B cell (primary cell): Measurements from ENCODE around the gene HEPACAM. TPM values are rescaled to one million over a fixed set of nuclear protein-coding genes. Genes with fewer than 3 reads are reported as not detected.

Experiments
- ATAC-seq: fragments of 200-7000 bp; cut with Tn5 transposase; one replicate; pipeline ENCODE4 v1.10.0; 2021; ENCODE audit warnings: low read depth, mild to moderate bottlenecking, moderate number of reproducible peaks, moderate library complexity
- CTCF ChIA-PET: fragments of 350-600 bp; sonication (Branson Sonifier 250); formaldehyde crosslinking; loops from one replicate; lab custom pipeline; 2021; ENCODE audit warnings: antibody characterized with exemption, inconsistent platforms; lab: Charles Lee
- POLR2A ChIA-PET: fragments of 350-600 bp; sonication (Branson Sonifier 250); formaldehyde crosslinking; loops from one replicate; lab custom pipeline; 2021; ENCODE audit warnings: antibody characterized with exemption; lab: Charles Lee
- DNase-seq: peaks from one replicate; pipeline ENCODE4 v3.0.0; 2013
- H2AFZ ChIP-seq: 2 replicates; pipeline ENCODE4 v1.6.1; 2012; ENCODE audit warnings: mild to moderate bottlenecking, low read depth, low read length; ENCODE audit not compliant: insufficient read depth, poor library complexity, severe bottlenecking
- H3K27ac ChIP-seq, 2 donors: 1 replicate in 1 of 2; 2 replicates in 1 of 2; pipeline ENCODE4 v1.5.1; 2012 to 2013; ENCODE audit warnings: low read length in 2 of 2, mild to moderate bottlenecking in 2 of 2, moderate library complexity in 1 of 2
- H3K27me3 ChIP-seq, 4 experiments: fragments of 200-600 bp in 1 of 4; sonication (generic) in 1 of 4; replicated peaks in 1 of 4; 1 replicate in 2 of 4; 2 replicates in 2 of 4; pipeline versions ENCODE4 v1.6.1 to v1.7.0; 2013 to 2016; ENCODE audit warnings: low read length in 3 of 4, mild to moderate bottlenecking in 2 of 4, mixed read lengths in 1 of 4, moderate library complexity in 1 of 4; ENCODE audit not compliant: insufficient read depth in 4 of 4, control insufficient read depth in 3 of 4; ENCODE audit errors: control extremely low read depth in 1 of 4
- H3K36me3 ChIP-seq, 2 experiments: replicated peaks in 1 of 2; 1 replicate in 1 of 2; 2 replicates in 1 of 2; pipeline versions ENCODE4 v1.6.1 to v1.7.1; 2013; ENCODE audit warnings: low read length in 1 of 2; ENCODE audit not compliant: insufficient read depth in 2 of 2, control insufficient read depth in 1 of 2; ENCODE audit errors: control extremely low read depth in 1 of 2, extremely low read depth in 1 of 2
- H3K4me1 ChIP-seq, 2 donors: fragments of 200-600 bp in 1 of 2; sonication (generic) in 1 of 2; 1 replicate in 1 of 2; 2 replicates in 1 of 2; pipeline versions ENCODE4 v1.5.1 to v1.6.1; 2013 to 2017; ENCODE audit warnings: low read length in 2 of 2; ENCODE audit not compliant: control insufficient read depth in 2 of 2, insufficient read depth in 2 of 2
- H3K4me2 ChIP-seq: replicated peaks from 2 replicates; pipeline ENCODE3; 2012; ENCODE audit warnings: mild to moderate bottlenecking, low read depth, low read length; ENCODE audit not compliant: poor library complexity, severe bottlenecking
- H3K4me3 ChIP-seq, 5 experiments: fragments of 200-600 bp in 1 of 5; sonication (generic) in 1 of 5; 1 replicate in 3 of 5; 2 replicates in 2 of 5; pipeline versions ENCODE4 v1.5.1 to v1.7.0; 2011 to 2016; ENCODE audit warnings: low read length in 4 of 5, mild to moderate bottlenecking in 4 of 5, low read depth in 2 of 5, control low read depth in 1 of 5, moderate library complexity in 1 of 5; ENCODE audit not compliant: insufficient read depth in 1 of 5; ENCODE audit errors: control extremely low read depth in 1 of 5, extremely low read depth in 1 of 5
- H3K79me2 ChIP-seq: fragments of 200-600 bp; sonication (generic); one replicate; pipeline ENCODE4 v1.6.0; 2016; ENCODE audit warnings: low read length; ENCODE audit not compliant: control insufficient read depth, insufficient read depth
- H3K9ac ChIP-seq: fragments of 200-600 bp; sonication (generic); 2 replicates; pipeline ENCODE4 v1.6.1; 2017; ENCODE audit warnings: mild to moderate bottlenecking, low read length, moderate library complexity
- H3K9me3 ChIP-seq, 3 donors: one replicate each; pipeline versions ENCODE4 v1.6.1 to v1.7.1; 2013; ENCODE audit warnings: low read length in 2 of 3; ENCODE audit not compliant: control insufficient read depth in 2 of 3, insufficient read depth in 1 of 3; ENCODE audit errors: control extremely low read depth in 1 of 3
- H4K20me1 ChIP-seq: 2 replicates; pipeline ENCODE4 v1.6.0; 2012; ENCODE audit warnings: mild to moderate bottlenecking, low read length; ENCODE audit not compliant: insufficient read depth, control insufficient read depth, poor library complexity, severe bottlenecking
- H3K27ac Mint-ChIP-seq: one replicate; pipeline ENCODE4 v1.8.0; 2021; ENCODE audit warnings: mixed read lengths
- H3K27me3 Mint-ChIP-seq: one replicate; pipeline ENCODE4 v1.8.0; 2021; ENCODE audit warnings: mixed read lengths
- H3K4me1 Mint-ChIP-seq: one replicate; pipeline ENCODE4 v1.8.0; 2021; ENCODE audit warnings: mixed read lengths
- H3K4me3 Mint-ChIP-seq: one replicate; pipeline ENCODE4 v1.8.0; 2021; ENCODE audit warnings: mixed read lengths
- H3K9me3 Mint-ChIP-seq: one replicate; pipeline ENCODE4 v1.8.0; 2022; ENCODE audit warnings: mixed read lengths; ENCODE audit not compliant: insufficient read depth
- CTCF ChIP-seq: fragments of 200-600 bp; IDR thresholded peaks from one replicate; pipeline ENCODE4 v1.8.0; 2022; ENCODE audit warnings: antibody characterized with exemption, mild to moderate bottlenecking
- EZH2 ChIP-seq: IDR thresholded peaks from 2 replicates; pipeline ENCODE4 v1.6.1; 2012; ENCODE audit warnings: borderline replicate concordance, low read depth, mild to moderate bottlenecking, moderate library complexity, low read length; ENCODE audit not compliant: insufficient read depth, poor library complexity, severe bottlenecking
- WGBS: methylation state at CpG from one replicate; pipeline ENCODE4 v1.1.5; 2013; ENCODE audit warnings: missing lambda C conversion rate; ENCODE audit not compliant: insufficient coverage; 5-methylcytosine and 5-hydroxymethylcytosine counted together
- intact Hi-C: fragments of 100-400 bp; cut with micrococcal nuclease; formaldehyde crosslinking; loops from one replicate; pipeline ENCODE4 v1.10.0; 2022
- polyA plus RNA-seq: library from polyadenylated mRNA; depleted of rRNA; stranded (reverse); fragments of >200 nt; gene quantifications from 2 replicates; pipeline ENCODE4 v1.2.3, GENCODE V29; 2012
- total RNA-seq, 2 donors: library from RNA; stranded (reverse); fragments of 120-200 nt in 1 of 2; gene quantifications; 1 replicate in 1 of 2; 2 replicates in 1 of 2; pipeline versions ENCODE4 v1.2.3 to v1.2.4, GENCODE V29; 2013 to 2022

The HEPACAM gene
- total and polyA plus RNA-seq, 2 donors (not counting 1 experiment from before 2014, with no cell fraction given), result not detected

GRCh38 chr11:124920356-124920755, 15.5 kb downstream of the HEPACAM start:
- ATAC-seq (no peak), DNase-seq (no peak)
- CTCF ChIA-PET, result no interaction called here
- no peaks in the 10 kb centered on the region for H3K36me3 ChIP-seq
- peak overlapping the region in 2 of 5 experiments; percentile 35 to 44 for H3K4me3 ChIP-seq
- no peak overlapping the region for H3K27ac ChIP-seq
- H3K4me2 ChIP-seq, result peak overlapping the region; percentile 83
- no peaks in the 10 kb centered on the region for H3K9me3 Mint-ChIP-seq
- H3K9ac ChIP-seq, result peak overlapping the region; percentile 48
- no peaks in the 10 kb centered on the region for H3K79me2 ChIP-seq
- H3K27me3 Mint-ChIP-seq, result peaks cover 66% of the 10 kb centered on the region
- POLR2A ChIA-PET, result interaction anchor here (0.5 to 0.7 kb wide), 3 partner anchors 74 to 246 kb away, joined by 3 to 5 read pairs (median 4); partner anchors contain the start of gene SPA17
- 100% methylated on average over 1 of the region's 5 CpGs for WGBS
- peaks cover 0 to 53% (median 8%) of the 10 kb centered on the region in 4 experiments for H3K27me3 ChIP-seq
- no peaks in the 10 kb centered on the region for H4K20me1 ChIP-seq
- peaks cover 0 to 6% (median 0%) of the 10 kb centered on the region in 3 donors for H3K9me3 ChIP-seq
- H3K4me1 ChIP-seq, result peaks cover 0 to 7% of the 10 kb centered on the region in 2 donors
- intact Hi-C loops, result no loop called here
- peak overlapping the region; percentile 75 for H2AFZ ChIP-seq
- peaks cover 2% of the 10 kb centered on the region for H3K4me1 Mint-ChIP-seq
- TF ChIP-seq EZH2 (no peak), CTCF (no peak)
- no peak overlapping the region for H3K27ac Mint-ChIP-seq
- H3K4me3 Mint-ChIP-seq, result peak overlapping the region; percentile 85

GRCh38 chr11:124919898-124920297, 15.9 kb downstream of the HEPACAM start:
- intact Hi-C loops, result no loop called here
- Mint-ChIP-seq H3K9me3 (no peaks in the 10 kb centered on the region), H3K27ac (no peak overlapping the region), H3K4me1 (peaks cover 2% of the 10 kb centered on the region), H3K27me3 (peaks cover 66% of the 10 kb centered on the region), H3K4me3 (no peak overlapping the region)
- peaks cover 0 to 53% (median 8%) of the 10 kb centered on the region in 4 experiments for H3K27me3 ChIP-seq
- ChIA-PET POLR2A (no interaction called here), CTCF (no interaction called here)
- no peaks in the 10 kb centered on the region for H3K36me3 ChIP-seq
- H3K79me2 ChIP-seq, result no peaks in the 10 kb centered on the region
- WGBS, result 100% methylated on average over 1 of the region's 2 CpGs
- ATAC-seq, result no peak
- H3K9me3 ChIP-seq, result peaks cover 0 to 6% (median 0%) of the 10 kb centered on the region in 3 donors
- DNase-seq, result no peak
- no peak overlapping the region for H3K27ac ChIP-seq
- H2AFZ ChIP-seq, result no peak overlapping the region
- no peak overlapping the region for H3K4me2 ChIP-seq
- no peak overlapping the region for H3K4me3 ChIP-seq
- no peaks in the 10 kb centered on the region for H4K20me1 ChIP-seq
- H3K4me1 ChIP-seq, result peaks cover 0 to 7% of the 10 kb centered on the region in 2 donors
- no peak overlapping the region for H3K9ac ChIP-seq
- TF ChIP-seq CTCF (no peak), EZH2 (no peak)
